Erythroblast (primary cell): ENCODE results near the gene TEKT5.

Experiments
- GATA1 ChIP-seq: IDR thresholded peaks from 2 replicates; pipeline ENCODE4 v1.6.1; 2011; ENCODE audit warnings: low read depth, mild to moderate bottlenecking, control low read depth, low read length, moderate library complexity
- POLR2A ChIP-seq: IDR thresholded peaks from 2 replicates; pipeline ENCODE4 v1.6.1; 2011; ENCODE audit warnings: mild to moderate bottlenecking, low read length

DNA sequence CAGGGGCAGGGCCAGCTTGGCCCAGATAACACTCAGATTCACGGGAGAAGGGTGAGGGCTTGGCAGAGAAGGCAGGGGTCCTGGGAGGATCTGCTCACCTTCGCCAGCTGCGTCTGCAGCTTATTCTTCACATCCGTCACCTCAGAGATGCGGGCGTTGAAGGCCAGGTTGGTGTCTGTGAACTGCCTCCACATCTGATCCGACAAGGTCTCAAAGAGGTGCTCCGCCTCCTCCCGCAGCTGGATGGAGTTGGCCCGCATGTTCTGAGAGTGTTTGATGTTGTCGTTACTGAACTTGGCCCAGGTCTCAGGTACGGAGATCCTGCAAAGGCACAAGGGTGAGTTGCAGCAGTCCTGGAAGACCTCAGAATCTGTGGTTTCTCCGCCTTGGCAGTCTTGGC, 18.9 kb downstream of the TEKT5 start:
- TF ChIP-seq POLR2A (no peak), GATA1 (no peak)
